ENCODE measurements around the gene FIGNL2. TPM values are rescaled to one million over a fixed set of nuclear protein-coding genes. Genes with fewer than 3 reads are reported as not detected.
"Not testable (repeated sequence)": the region's sequence is repeated elsewhere in the genome, so short reads cannot be mapped to it uniquely, and the experiment has no call there.

Gene FIGNL2
- polyA plus RNA-seq, 1 experiment: 0.26 TPM

DNA sequence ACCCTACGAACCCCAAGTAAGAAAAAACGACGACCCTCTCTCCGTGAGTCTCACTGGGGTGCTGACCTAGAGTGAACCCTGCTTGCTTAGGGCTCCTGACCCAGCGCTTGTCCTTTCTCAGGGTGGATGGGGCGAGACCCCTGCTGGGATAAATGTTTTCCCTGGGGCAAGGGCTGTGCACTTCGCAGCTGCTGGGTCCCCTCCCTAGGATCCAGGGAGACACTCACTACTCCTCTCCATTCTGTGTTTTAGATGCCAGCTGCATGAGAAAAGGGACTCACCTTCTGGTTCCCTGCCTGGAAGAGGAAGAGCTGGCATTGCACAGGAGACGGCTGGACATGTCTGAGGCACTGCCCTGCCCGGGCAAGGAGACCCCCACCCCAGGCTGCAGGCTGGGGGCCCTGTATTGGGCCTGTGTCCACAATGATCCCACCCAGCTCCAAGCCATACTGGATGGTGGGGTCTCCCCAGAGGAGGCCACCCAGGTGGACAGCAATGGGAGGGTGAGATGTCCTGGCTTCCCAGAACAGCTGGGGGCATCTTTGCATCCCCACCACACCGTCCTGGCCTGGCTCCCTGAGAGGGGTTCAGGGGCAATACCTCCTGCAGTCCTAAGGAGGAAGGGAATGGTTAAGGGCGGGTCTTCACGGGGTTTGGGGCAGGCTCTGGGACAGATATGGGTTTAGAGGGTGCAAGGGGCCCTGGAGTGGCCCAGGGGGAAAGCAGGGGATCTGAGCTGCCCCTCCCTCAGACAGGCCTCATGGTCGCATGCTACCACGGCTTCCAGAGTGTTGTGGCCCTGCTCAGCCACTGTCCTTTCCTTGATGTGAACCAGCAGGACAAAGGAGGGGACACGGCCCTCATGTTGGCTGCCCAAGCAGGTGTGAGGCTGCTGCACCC is 40.0 kb upstream of the FIGNL2 start:
- ChIA-PET CTCF (interaction anchor here (0.6 to 2.0 kb wide), 8 partner anchors 10 to 371 kb away, joined by 3 to 15 read pairs (median 4); no protein-coding TSS in a partner anchor), POLR2A (interaction anchor here (0.5 to 0.6 kb wide), 3 partner anchors 89 to 1895 kb away, joined by 3 to 9 read pairs (median 3); no protein-coding TSS in a partner anchor)
- TF ChIP-seq, protein P1, sequence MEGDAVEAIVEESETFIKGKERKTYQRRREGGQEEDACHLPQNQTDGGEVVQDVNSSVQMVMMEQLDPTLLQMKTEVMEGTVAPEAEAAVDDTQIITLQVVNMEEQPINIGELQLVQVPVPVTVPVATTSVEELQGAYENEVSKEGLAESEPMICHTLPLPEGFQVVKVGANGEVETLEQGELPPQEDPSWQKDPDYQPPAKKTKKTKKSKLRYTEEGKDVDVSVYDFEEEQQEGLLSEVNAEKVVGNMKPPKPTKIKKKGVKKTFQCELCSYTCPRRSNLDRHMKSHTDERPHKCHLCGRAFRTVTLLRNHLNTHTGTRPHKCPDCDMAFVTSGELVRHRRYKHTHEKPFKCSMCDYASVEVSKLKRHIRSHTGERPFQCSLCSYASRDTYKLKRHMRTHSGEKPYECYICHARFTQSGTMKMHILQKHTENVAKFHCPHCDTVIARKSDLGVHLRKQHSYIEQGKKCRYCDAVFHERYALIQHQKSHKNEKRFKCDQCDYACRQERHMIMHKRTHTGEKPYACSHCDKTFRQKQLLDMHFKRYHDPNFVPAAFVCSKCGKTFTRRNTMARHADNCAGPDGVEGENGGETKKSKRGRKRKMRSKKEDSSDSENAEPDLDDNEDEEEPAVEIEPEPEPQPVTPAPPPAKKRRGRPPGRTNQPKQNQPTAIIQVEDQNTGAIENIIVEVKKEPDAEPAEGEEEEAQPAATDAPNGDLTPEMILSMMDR (IDR thresholded peaks at IDR 0.05; ENCODE audit: low read depth, low read length): no peak
- Histone ChIP-seq H3K4me3 (ENCODE audit: low read depth, low read length) (no peak overlapping the region), H3K27ac (ENCODE audit: low read depth, low read length) (no peak overlapping the region), H3K9me3 (ENCODE audit: control insufficient read depth, insufficient read depth, low read length) (peaks cover 4% of the 10 kb centered on the region), H3K27me3 (ENCODE audit: control insufficient read depth, insufficient read depth, low read length) (no peaks in the 10 kb centered on the region)
- no peak for DNase-seq (ENCODE audit: low read depth, low spot score)

DNA sequence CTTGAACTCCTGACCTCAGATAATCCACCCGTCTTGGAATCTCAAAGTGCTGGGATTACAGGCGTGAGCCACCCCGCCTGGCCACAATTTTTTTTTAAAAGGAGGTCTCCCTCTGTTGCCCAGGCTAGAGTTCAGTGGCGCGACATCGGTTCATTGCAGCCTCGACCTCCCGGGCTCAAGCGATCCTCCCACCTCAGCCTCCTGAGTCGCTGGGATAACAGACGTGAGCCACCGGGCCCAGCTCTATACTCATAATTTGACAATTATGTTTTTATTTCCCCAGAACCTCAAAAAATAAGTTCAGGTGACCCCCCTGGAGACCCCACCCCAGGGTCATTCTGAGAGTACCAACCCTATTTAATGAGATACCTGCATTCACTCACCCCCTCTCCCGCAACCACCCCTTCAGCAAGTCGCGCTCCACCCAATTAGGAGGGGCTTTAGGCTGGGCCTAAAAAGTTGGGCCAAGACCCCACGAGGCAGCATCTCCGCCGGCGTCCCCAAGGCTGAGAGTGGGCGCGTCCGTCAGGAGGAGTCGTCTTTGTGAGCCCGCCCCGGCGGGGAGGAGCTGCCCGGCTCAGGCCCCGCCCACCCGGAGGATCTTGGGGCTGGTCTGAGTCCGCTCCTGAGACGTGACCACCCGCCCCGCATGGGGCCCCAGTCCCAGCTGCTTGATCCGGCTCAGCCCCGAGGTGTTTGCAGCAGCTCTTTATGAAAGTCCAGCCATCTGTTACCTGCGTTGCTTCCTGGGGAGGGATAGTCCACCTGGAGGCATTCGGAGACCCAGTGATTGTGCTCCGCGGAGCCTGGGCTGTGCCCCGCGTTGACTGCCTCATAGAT is 39.2 kb upstream of the FIGNL2 start, which contains the start of gene ANKRD33:
Gene ANKRD33 (plus strand): TSS at position 628 of the 840 bp plus-strand sequence. CDS start 84 bp downstream, at position 712.
- H3K27ac ChIP-seq (ENCODE audit: low read depth, low read length): no peak within 1 kb of the TSS
- CTCF ChIA-PET: interaction anchor here (1.1 to 2.5 kb wide), 4 partner anchors 12 to 117 kb away, joined by 3 to 16 read pairs (median 6); no protein-coding TSS in a partner anchor
- peak within 1 kb of the TSS; percentile 12; the same call in 1 of the 2 replicates for H3K4me3 ChIP-seq (ENCODE audit: low read depth, low read length)
- no peaks in the 10 kb centered on the region for H3K27me3 ChIP-seq (ENCODE audit: control insufficient read depth, insufficient read depth, low read length)
- TF ChIP-seq, protein P1 (IDR thresholded peaks at IDR 0.05; ENCODE audit: low read depth, low read length): no peak
- H3K9me3 ChIP-seq (ENCODE audit: control insufficient read depth, insufficient read depth, low read length): peaks cover 4% of the 10 kb centered on the region
- POLR2A ChIA-PET: no interaction called here
- DNase-seq (ENCODE audit: low read depth, low spot score): no peak

DNA sequence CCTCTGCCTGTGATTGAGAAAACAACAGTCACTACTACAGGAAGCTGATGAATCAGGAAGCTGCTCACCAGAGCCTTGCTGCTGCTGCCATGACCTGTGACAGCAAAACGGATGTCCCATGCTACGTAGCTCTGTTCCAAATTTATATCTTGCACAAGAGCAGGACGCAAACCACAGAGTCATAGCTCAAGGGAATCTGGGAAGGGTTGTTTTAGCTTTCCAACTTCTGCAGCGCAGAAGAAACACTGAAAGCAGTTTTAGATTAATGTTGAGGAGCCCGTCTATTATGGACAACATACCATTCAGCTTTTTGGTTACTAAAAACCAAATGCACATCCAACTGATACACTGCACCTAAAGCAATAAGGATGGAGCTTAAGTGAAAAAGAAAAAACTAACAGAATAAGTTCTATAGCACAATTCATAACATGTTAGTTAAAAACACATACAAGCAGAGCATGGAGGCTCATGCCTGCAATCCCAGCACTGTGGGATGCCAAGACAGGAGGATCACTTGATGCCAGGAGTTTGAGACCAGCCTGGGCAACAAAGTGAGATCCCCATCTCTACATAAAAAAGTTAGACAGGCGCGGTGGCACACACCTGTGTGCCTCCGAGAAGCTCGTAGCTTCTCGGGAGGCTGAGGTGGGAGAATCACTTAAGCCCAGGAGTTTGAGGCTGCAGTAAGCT is 37.6 kb upstream of the FIGNL2 start:
- ChIA-PET CTCF (interaction anchor here (0.8 to 2.5 kb wide), 9 partner anchors 8 to 139 kb away, joined by 3 to 17 read pairs (median 6); no protein-coding TSS in a partner anchor), POLR2A (interaction anchor here (0.7 to 0.9 kb wide), 6 partner anchors 21 to 364 kb away, joined by 3 to 7 read pairs (median 4); no protein-coding TSS in a partner anchor)
- DNase-seq (ENCODE audit: low read depth, low spot score): peak; percentile 81
- 0 out of 2 replicates have a peak overlapping the region, but pooled peaks have one; percentile 13 for H3K4me3 ChIP-seq (ENCODE audit: low read depth, low read length)
- TF ChIP-seq, protein P1 (IDR thresholded peaks at IDR 0.05; ENCODE audit: low read depth, low read length): no peak
- H3K27me3 ChIP-seq (ENCODE audit: control insufficient read depth, insufficient read depth, low read length): no peaks in the 10 kb centered on the region
- H3K27ac ChIP-seq (ENCODE audit: low read depth, low read length): peak overlapping the region; percentile 65
- H3K9me3 ChIP-seq (ENCODE audit: control insufficient read depth, insufficient read depth, low read length): peaks cover 4% of the 10 kb centered on the region

DNA sequence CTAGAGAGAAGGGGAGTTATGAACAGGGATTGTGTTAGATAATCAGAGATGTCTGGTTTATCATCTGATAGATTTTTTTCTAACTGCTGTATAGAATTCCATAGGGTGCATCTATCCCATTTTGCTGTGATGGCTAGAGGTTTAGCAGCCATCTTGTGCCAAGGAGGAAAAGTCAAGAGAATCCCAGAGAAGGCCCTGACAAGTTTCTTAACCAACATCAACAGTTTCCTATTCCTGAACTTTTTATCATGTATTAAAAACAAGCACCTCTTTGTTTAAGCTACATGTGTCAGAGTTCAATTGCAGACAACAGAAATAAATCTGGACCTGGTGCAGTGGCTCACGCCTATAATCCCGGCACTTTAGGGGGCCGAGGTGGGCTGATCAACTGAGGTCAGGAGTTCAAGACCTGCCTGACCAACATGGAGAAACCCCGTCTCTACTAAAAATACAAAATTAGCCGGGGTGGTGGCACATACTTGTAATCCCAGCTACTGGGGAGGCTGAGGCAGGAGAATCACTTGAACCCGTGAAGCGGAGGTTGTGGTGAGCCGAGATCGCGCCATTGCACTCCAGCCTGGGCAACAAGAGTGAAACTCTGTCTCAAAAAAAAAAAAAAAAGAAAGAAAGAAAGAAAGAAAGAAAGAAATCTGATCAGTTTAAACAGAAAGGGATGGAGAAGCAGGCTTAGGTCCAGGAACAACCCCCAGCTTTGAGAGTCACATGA is 36.9 kb upstream of the FIGNL2 start:
- ChIA-PET CTCF (interaction anchor here (0.8 to 2.5 kb wide), 8 partner anchors 9 to 140 kb away, joined by 3 to 17 read pairs (median 6); no protein-coding TSS in a partner anchor), POLR2A (interaction anchor here (0.7 to 0.9 kb wide), 7 partner anchors 21 to 363 kb away, joined by 3 to 7 read pairs (median 3); no protein-coding TSS in a partner anchor)
- not testable (repeated sequence) for H3K4me3 ChIP-seq (ENCODE audit: low read depth, low read length); DNase-seq (ENCODE audit: low read depth, low spot score); H3K9me3 ChIP-seq (ENCODE audit: control insufficient read depth, insufficient read depth, low read length); H3K27me3 ChIP-seq (ENCODE audit: control insufficient read depth, insufficient read depth, low read length)
- peak overlapping the region; percentile 65 for H3K27ac ChIP-seq (ENCODE audit: low read depth, low read length)

All from AG04450 (cell line).